Hepatocyte (in vitro differentiated cells): ENCODE results near the gene SLC6A12.

Experiments used
- EZH2 ChIP-seq: fragments of 200-600 bp; sonication (generic); IDR thresholded peaks from 2 replicates; pipeline ENCODE4 v1.6.1; 2016; ENCODE audit warnings: antibody characterized with exemption, mild to moderate bottlenecking, borderline replicate concordance
- EZH2phosphoT487 ChIP-seq: fragments of 200-600 bp; sonication (generic); IDR thresholded peaks from one replicate; pipeline ENCODE4 v1.6.1; 2018; ENCODE audit warnings: antibody characterized with exemption, mild to moderate bottlenecking, low read depth, moderate library complexity; ENCODE audit not compliant: unreplicated experiment, severe bottlenecking
- TF ChIP-seq, protein P1 (sequence below): fragments of 200-600 bp; sonication (generic); IDR thresholded peaks from 2 replicates; pipeline ENCODE4 v1.5.1; 2016; ENCODE audit warnings: antibody characterized with exemption, mild to moderate bottlenecking; ENCODE audit not compliant: poor library complexity

DNA sequence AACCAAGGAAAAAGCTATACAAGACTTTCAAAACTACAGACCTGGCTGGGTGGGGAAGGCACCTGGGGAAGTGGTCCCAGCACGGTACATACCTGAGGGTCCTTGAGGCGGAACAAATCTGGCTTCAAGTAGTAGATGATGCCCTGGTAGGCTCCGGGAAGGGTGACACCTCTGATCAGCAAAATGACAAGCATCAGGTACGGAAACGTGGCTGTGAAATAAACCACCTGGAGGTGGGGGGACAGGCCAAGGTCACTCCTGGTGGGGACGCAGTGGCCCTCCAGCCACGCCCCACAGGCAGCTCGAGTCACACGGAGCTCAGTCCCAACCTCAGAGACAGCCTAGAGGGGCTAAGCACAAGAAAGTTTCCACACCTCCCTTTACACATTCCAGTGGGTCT, 15.3 kb downstream of the SLC6A12 start:
- TF ChIP-seq, protein P1, sequence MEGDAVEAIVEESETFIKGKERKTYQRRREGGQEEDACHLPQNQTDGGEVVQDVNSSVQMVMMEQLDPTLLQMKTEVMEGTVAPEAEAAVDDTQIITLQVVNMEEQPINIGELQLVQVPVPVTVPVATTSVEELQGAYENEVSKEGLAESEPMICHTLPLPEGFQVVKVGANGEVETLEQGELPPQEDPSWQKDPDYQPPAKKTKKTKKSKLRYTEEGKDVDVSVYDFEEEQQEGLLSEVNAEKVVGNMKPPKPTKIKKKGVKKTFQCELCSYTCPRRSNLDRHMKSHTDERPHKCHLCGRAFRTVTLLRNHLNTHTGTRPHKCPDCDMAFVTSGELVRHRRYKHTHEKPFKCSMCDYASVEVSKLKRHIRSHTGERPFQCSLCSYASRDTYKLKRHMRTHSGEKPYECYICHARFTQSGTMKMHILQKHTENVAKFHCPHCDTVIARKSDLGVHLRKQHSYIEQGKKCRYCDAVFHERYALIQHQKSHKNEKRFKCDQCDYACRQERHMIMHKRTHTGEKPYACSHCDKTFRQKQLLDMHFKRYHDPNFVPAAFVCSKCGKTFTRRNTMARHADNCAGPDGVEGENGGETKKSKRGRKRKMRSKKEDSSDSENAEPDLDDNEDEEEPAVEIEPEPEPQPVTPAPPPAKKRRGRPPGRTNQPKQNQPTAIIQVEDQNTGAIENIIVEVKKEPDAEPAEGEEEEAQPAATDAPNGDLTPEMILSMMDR = no peak
- TF ChIP-seq EZH2phosphoT487 (no peak), EZH2 (no peak)
